ENCODE data around the gene OTOP1. TPM values are rescaled to one million over a fixed set of nuclear protein-coding genes. Genes with fewer than 3 reads are reported as not detected.
"Not testable (repeated sequence)": the region's sequence is repeated elsewhere in the genome, so short reads cannot be mapped to it uniquely, and the experiment has no call there.

The OTOP1 gene
- total RNA-seq, 1 donor from 2014 or later: not detected

GRCh38 chr4:4164532-4165173 lies 62.1 kb downstream of the OTOP1 start:
- H3K4me3 Mint-ChIP-seq (ENCODE audit: unreplicated experiment); H3K27ac Mint-ChIP-seq (ENCODE audit: unreplicated experiment); H3K36me3 Mint-ChIP-seq (ENCODE audit: low read depth); DNase-seq (ENCODE audit: low spot score); H3K9me3 Mint-ChIP-seq (ENCODE audit: low read depth); H3K4me1 Mint-ChIP-seq (ENCODE audit: low read depth): not testable (repeated sequence)
- peaks cover 41% of the 10 kb centered on the region for H3K27me3 Mint-ChIP-seq (ENCODE audit: low read depth)

DNA sequence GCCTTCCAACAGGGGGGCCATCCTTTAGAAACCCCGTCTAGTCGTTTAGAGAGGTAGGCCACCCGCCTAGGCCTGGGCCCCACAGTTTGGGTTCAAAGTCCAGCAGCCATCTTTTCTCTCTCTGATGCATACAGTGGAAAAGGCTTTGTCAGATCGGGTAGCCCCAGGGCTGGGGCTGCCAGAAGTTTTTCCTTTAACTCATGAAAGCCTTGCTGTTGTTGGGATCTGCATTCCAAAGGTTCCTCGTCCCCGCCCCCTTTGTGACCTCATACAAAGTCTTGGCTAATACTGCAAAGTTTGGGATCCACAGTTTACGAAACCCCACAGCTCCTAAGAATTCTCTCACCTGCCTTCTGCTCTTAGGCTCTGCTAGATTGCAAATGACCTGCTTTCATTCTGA lies 64.5 kb downstream of the OTOP1 start:
- not testable (repeated sequence) for H3K4me1 Mint-ChIP-seq (ENCODE audit: low read depth); H3K36me3 Mint-ChIP-seq (ENCODE audit: low read depth); H3K9me3 Mint-ChIP-seq (ENCODE audit: low read depth); H3K27ac Mint-ChIP-seq (ENCODE audit: unreplicated experiment); H3K4me3 Mint-ChIP-seq (ENCODE audit: unreplicated experiment); DNase-seq (ENCODE audit: low spot score)
- peaks cover 29% of the 10 kb centered on the region for H3K27me3 Mint-ChIP-seq (ENCODE audit: low read depth)

- DNase-seq (ENCODE audit: low spot score); H3K9me3 Mint-ChIP-seq (ENCODE audit: low read depth); H3K4me1 Mint-ChIP-seq (ENCODE audit: low read depth); H3K4me3 Mint-ChIP-seq (ENCODE audit: unreplicated experiment); H3K36me3 Mint-ChIP-seq (ENCODE audit: low read depth); H3K27ac Mint-ChIP-seq (ENCODE audit: unreplicated experiment): not testable (repeated sequence)
- H3K27me3 Mint-ChIP-seq (ENCODE audit: low read depth): peaks cover 29% of the 10 kb centered on the region
These were observed 65.6 kb downstream of the OTOP1 start for GRCh38 chr4:4160956-4161665.

DNA sequence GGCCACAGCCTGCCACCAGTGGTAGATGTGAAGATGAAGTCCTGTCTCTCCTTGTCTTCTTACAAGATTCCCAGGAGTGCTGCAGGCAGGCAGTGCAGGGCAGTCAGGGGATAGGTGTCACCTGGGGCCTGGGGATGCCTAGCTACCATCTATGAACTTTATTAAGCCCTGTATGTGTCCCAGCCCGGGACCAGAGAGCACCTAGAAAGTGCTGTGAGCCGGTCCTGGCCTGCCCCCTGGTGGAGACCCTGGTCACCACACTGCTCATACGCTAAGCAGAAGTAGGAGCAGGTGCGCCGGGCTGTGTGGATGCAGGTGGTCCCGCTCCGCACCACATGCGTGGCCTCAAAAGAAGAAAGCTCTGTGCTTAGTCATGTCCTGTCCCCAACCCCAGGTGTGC lies 81.1 kb downstream of the OTOP1 start:
- H3K36me3 Mint-ChIP-seq (ENCODE audit: low read depth); H3K27me3 Mint-ChIP-seq (ENCODE audit: low read depth); H3K4me3 Mint-ChIP-seq (ENCODE audit: unreplicated experiment); H3K27ac Mint-ChIP-seq (ENCODE audit: unreplicated experiment); DNase-seq (ENCODE audit: low spot score); H3K9me3 Mint-ChIP-seq (ENCODE audit: low read depth); H3K4me1 Mint-ChIP-seq (ENCODE audit: low read depth): not testable (repeated sequence)
- peak; percentile 69 for TF ChIP-seq CTCF (IDR thresholded peaks at IDR 0.05)

DNA sequence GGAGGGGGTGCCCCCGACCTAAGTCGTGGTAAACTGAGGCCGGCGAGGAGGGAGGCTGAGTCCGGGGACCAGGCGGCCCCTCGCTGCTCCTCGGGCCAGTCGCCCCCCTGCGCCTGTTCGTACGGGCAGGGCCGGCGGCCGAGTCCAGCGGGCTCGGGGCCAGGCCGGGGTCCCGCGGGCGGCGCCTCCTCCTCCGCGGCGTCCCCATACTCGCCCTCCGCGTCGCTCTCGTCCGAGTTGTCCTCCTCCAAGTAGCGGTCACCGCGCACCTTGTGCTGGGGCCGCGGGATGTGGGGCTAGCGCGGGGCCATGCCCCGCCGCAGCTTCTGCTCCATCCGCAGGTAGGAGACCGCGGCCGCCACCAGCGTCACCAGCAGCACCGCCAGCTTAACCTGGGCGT lies 83.4 kb downstream of the OTOP1 start:
- not testable (repeated sequence) for H3K4me1 Mint-ChIP-seq (ENCODE audit: low read depth); H3K9me3 Mint-ChIP-seq (ENCODE audit: low read depth); H3K27me3 Mint-ChIP-seq (ENCODE audit: low read depth); H3K4me3 Mint-ChIP-seq (ENCODE audit: unreplicated experiment); H3K27ac Mint-ChIP-seq (ENCODE audit: unreplicated experiment); H3K36me3 Mint-ChIP-seq (ENCODE audit: low read depth); DNase-seq (ENCODE audit: low spot score)

DNA sequence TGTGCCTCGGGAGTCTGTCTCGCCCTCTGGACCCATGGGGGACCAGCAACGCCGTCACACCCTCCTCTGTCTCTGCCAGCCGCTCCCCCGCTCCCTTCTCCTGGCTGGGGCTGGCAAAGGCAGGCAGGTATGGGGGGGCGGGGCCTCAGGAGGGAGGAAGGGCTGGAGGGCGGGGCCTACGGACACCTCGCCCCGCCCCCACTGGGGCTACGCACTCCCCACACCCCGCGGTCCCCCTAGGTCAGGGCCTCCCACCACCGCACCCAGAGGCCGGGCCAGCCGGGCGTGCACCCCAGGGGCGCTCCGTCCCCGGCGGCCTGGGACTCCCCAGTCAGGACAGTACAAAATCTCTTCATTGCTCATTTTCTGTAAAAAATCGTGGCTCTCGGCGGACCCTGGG lies 84.0 kb downstream of the OTOP1 start:
- H3K9me3 Mint-ChIP-seq (ENCODE audit: low read depth); H3K27me3 Mint-ChIP-seq (ENCODE audit: low read depth); H3K27ac Mint-ChIP-seq (ENCODE audit: unreplicated experiment); H3K4me1 Mint-ChIP-seq (ENCODE audit: low read depth); H3K4me3 Mint-ChIP-seq (ENCODE audit: unreplicated experiment); H3K36me3 Mint-ChIP-seq (ENCODE audit: low read depth); DNase-seq (ENCODE audit: low spot score): not testable (repeated sequence)

DNA sequence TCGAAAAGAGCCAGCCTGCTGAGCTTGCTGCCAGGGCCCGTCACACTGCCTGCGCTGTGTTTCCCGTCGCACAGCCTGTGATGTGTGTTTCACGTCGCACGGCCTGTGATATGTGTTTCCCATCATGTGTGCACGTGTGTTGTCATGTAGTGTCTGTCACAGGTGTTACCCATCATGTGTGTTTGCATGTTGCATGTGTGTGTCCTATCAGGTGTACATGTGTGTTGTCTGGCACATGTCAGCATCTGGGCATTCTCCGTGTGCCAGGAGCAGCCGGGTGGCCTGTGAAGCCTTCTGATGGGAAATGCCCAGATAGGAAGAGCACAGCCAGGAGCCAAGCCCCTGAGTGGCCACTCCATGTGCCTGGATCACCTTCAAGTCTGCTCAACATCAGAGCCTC lies 85.5 kb downstream of the OTOP1 start:
- H3K27ac Mint-ChIP-seq (ENCODE audit: unreplicated experiment); H3K9me3 Mint-ChIP-seq (ENCODE audit: low read depth); H3K4me3 Mint-ChIP-seq (ENCODE audit: unreplicated experiment); H3K36me3 Mint-ChIP-seq (ENCODE audit: low read depth); H3K27me3 Mint-ChIP-seq (ENCODE audit: low read depth); H3K4me1 Mint-ChIP-seq (ENCODE audit: low read depth); DNase-seq (ENCODE audit: low spot score): not testable (repeated sequence)

Other genes with a start within 250 kb of the OTOP1 start
- 16.0 to 20.2 TPM (median 18.9 TPM) in 3 replicates for gene TMEM128, start 21.3 kb upstream of the OTOP1 start, total RNA-seq
- gene LYAR, start 63.2 kb upstream of the OTOP1 start, total RNA-seq: 6.3 to 9.5 TPM (median 6.6 TPM) in 3 replicates
- gene ZBTB49, start 63.3 kb upstream of the OTOP1 start, total RNA-seq: 4.3 to 6.4 TPM (median 5.2 TPM) in 3 replicates
- 0.42 TPM in 1 of 3 replicates, not detected in the others for gene NSG1, start 160.2 kb upstream of the OTOP1 start, total RNA-seq

All from chondrocyte (in vitro differentiated cells).